ENCODE measurements around the gene TMA7.

Gene TMA7

DNA sequence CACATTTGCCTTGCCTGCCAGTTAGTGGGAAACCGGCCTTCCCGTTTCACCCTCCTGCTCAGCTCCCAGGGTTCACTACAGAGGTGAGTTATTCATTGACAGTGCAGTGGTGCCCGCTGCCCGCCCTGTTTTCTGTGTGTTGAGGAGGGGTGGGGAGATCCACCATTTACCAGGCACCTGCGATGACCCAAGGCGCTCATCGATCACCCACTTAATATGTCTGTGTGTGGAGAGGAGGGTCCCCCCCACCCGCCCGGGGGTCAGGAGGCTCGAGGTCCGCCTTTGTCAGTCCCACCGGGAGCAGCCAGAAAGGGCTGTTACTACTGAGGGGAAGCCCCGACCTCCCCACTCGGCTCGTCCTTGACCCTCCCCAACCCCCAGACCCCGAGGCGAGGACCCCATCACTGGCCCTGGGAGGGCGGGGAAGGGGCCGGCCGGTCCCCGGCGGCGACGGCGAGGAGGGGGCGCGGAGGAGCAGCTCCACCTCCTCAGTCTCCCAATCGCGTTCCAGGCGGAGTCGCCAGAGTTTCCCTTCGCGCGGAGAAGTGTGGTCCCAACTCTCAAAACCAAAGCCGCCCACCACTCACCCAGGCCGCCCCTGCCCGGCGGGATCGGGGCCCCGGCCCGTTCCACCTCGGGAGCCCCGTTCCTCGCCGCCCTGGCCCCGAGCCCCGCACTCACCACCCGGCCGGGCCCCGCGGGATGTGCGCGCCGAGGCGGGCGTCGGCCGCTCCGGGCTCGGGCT, 11.3 kb upstream of the TMA7 start:
- no peak for TF ChIP-seq CTCF (IDR thresholded peaks at IDR 0.05; ENCODE audit: control insufficient read depth, extremely low read depth, insufficient read depth)
- DNase-seq (ENCODE audit: low read depth): no peak

DNA sequence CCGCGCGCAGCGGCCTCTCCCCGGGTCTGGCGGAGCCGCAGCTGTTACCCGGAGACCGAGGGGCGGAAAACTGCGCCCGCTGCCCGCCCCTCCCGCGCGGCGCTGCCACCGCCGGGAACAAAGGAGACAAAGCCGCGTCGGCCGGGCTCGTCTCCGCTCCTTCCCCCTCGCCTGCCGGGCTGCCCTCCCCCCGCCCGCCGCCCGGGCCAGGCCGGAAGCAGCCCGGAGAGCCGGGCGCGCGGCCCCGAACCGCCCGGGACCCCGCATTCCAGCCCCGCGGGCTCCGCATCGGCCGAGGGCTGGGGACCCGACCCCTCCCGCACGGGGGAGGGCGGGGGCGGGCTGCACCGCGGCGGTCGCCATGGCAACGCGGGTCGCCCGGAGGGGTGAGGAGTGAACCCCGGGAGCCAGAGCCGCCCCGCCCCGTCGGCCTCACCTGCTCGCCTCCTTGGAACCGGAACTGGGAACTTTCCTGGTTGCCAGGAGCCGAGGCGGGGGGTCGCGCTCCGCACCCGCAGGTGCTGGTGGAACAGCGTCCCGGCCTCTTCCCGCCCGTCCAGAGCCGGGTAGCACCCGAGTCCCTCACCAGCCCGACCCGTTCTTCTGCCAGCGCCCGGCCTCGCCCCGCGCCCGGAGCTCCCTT, 10.6 kb upstream of the TMA7 start:
- TF ChIP-seq CTCF (IDR thresholded peaks at IDR 0.05; ENCODE audit: control insufficient read depth, extremely low read depth, insufficient read depth): no peak

More for the DNA sequence above, 11.3 kb upstream of the TMA7 start:
- H3K4me3 ChIP-seq (ENCODE audit: low read depth, low read length): peak overlapping the region; percentile 63

DNA sequence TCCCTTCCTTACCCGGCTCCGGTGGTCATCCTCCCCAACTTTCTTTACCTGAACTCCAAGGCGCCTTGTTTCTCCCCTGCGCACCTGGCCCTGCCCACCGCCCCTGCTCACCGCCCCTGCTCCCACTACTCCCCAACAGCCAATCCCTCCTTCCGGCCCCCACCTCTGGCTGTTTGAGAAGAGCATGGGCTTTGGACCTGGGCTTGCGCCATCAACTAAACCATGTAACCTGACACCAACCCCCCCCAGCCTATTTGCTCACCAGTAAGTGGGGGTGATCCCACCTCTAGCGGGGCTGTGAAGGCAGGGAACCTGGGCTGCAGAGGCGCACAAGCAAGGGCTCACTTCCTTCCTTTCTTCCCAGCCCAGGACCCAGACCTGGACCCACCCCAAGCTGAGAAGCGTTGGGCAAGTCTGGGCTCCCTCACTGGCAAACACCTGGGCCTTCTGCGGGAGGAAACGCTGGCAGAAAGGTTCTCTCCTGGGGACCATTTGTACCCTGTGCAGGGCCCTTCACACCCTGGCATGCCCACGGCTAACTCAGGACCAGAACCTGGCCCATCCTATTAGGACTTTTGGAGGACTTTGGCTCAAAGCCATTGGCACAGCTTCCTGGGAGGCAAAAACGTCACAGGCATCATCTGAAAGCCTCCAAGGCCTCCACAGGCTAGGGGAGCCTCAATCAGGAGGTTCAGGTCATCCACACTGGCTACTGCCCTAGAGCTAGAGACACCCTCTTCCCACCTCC, 9.9 kb upstream of the TMA7 start, which contains the start of gene PLXNB1:
Gene PLXNB1, minus strand, starts transcription at position 127 of the 748 bp plus-strand sequence. CDS start 5,475 bp downstream, outside the sequence.
- no peak for TF ChIP-seq CTCF (IDR thresholded peaks at IDR 0.05; ENCODE audit: control insufficient read depth, extremely low read depth, insufficient read depth)
- DNase-seq (ENCODE audit: low read depth): no peak
- H3K4me3 ChIP-seq (ENCODE audit: low read depth, low read length): peak within 1 kb of the TSS; percentile 63

More for the DNA sequence above, 10.6 kb upstream of the TMA7 start:
- DNase-seq (ENCODE audit: low read depth): no peak
- peak overlapping the region; percentile 63 for H3K4me3 ChIP-seq (ENCODE audit: low read depth, low read length)

DNA sequence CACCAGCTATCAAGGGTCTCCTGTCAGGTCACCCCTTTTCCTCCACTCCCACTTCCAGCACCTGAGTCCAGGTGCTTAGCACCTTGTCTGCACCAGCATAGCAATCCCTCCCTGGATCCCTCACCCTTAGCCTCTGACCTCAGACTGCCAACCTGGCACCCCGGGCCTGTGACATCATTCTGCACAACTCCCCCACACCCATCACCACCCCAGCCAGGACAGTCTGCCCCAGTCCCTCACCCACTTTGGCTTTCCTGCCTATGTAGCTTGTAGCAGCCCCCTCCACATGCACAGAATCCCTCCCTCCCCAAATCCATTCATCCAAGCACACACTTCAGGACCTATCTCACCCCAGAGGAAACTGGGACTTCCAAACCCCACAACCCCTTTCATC, 9.4 kb upstream of the TMA7 start:
- no peak for DNase-seq (ENCODE audit: low read depth)
- H3K4me3 ChIP-seq (ENCODE audit: low read depth, low read length): no peak overlapping the region

GRCh38 chr3:48431224-48432029, 8.6 kb upstream of the TMA7 start:
- H3K4me3 ChIP-seq (ENCODE audit: low read depth, low read length): no peak overlapping the region
- TF ChIP-seq CTCF (IDR thresholded peaks at IDR 0.05; ENCODE audit: control insufficient read depth, extremely low read depth, insufficient read depth): no peak
- no peak for DNase-seq (ENCODE audit: low read depth)

More for the DNA sequence above, 9.4 kb upstream of the TMA7 start:
- no peak for TF ChIP-seq CTCF (IDR thresholded peaks at IDR 0.05; ENCODE audit: control insufficient read depth, extremely low read depth, insufficient read depth)

All from LNCaP clone FGC (cell line).